Duodenal mucosa (tissue), 2 donors: ENCODE results near the gene FAM171A2.
A peak's percentile ranks its signal among the peaks of the same experiment; 100 is the strongest.
"Not testable (repeated sequence)": the region's sequence is repeated elsewhere in the genome, so short reads cannot be mapped to it uniquely, and the experiment has no call there.

Experiments
- H3K27ac ChIP-seq: one replicate; pipeline ENCODE4 v1.7.0; 2013; ENCODE audit warnings: low read depth, low read length
- H3K27me3 ChIP-seq, 2 donors: one replicate each; pipeline ENCODE4 v1.7.0; 2013; ENCODE audit warnings: low read length in 2 of 2, control low read depth in 1 of 2; ENCODE audit not compliant: insufficient read depth in 2 of 2, control insufficient read depth in 1 of 2
- H3K36me3 ChIP-seq, 2 donors: one replicate each; pipeline ENCODE4 v1.7.0; 2013; ENCODE audit warnings: low read length in 2 of 2, control low read depth in 1 of 2; ENCODE audit not compliant: insufficient read depth in 2 of 2, control insufficient read depth in 1 of 2
- H3K4me1 ChIP-seq, 2 donors: one replicate each; pipeline ENCODE4 v1.7.0; 2013; ENCODE audit warnings: low read length in 2 of 2, control low read depth in 1 of 2; ENCODE audit not compliant: insufficient read depth in 2 of 2, control insufficient read depth in 1 of 2
- H3K4me3 ChIP-seq, 2 donors: one replicate each; pipeline ENCODE4 v1.7.0; 2013; ENCODE audit warnings: low read length in 2 of 2, low read depth in 1 of 2
- H3K9ac ChIP-seq, 2 donors: one replicate each; pipeline ENCODE4 v1.7.0; 2013; ENCODE audit warnings: low read length in 2 of 2, low read depth in 1 of 2
- H3K9me3 ChIP-seq, 2 donors: one replicate each; pipeline ENCODE4 v1.7.0; 2013; ENCODE audit warnings: low read length in 2 of 2, control low read depth in 1 of 2; ENCODE audit not compliant: control insufficient read depth in 1 of 2

FAM171A2 gene

DNA sequence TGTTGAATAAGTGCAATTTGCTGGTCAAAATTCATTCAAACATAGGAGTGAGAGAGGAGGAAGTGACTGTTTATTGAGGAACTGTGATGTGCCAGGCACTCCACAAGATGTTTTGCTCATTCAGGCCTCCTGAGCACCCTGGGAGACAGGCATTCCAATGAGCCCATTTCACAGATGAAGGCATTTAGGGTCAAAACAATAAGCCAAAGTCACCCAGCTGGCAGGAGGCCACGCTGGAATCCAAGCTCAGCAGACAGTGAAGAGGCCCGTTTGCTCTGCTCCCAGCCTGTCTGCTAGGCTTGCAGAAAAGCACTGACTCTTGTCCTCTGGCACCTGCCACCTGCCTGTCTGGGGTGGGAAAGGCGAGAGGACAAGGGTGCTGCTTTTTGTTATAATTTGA lies 28.9 kb downstream of the FAM171A2 start:
- no peak overlapping the region for H3K4me3 ChIP-seq
- no peaks in the 10 kb centered on the region for H3K36me3 ChIP-seq
- peaks cover 0 to 3% of the 10 kb centered on the region in 2 donors for H3K4me1 ChIP-seq
- no peaks in the 10 kb centered on the region for H3K27me3 ChIP-seq
- H3K9me3 ChIP-seq = no peaks in the 10 kb centered on the region
- no peak overlapping the region for H3K9ac ChIP-seq
- no peak overlapping the region for H3K27ac ChIP-seq

DNA sequence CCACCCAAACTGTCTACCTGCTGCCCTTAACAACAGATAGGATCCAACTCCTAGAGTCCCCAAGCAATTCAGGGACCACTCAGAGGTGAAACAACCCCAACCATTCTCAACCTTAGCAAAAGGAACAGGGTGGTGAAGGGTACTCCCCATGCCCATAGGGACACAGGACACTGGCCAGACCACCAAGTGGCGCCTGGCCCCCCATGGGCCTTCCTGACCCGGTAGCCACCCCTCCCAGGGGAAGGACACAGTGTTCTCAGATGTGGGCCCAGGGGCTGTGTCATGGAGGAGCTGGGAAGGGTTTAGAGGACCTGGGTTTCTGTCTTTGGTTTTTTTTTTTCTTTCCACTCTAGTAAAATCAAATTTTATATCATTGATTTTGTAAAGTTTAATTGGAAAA lies 29.3 kb downstream of the FAM171A2 start:
- Histone ChIP-seq H3K4me1 (peaks cover 0 to 3% of the 10 kb centered on the region in 2 donors), H3K27me3 (no peaks in the 10 kb centered on the region), H3K9ac (no peak overlapping the region), H3K4me3 (no peak overlapping the region), H3K27ac (no peak overlapping the region), H3K9me3 (no peaks in the 10 kb centered on the region), H3K36me3 (no peaks in the 10 kb centered on the region)

DNA sequence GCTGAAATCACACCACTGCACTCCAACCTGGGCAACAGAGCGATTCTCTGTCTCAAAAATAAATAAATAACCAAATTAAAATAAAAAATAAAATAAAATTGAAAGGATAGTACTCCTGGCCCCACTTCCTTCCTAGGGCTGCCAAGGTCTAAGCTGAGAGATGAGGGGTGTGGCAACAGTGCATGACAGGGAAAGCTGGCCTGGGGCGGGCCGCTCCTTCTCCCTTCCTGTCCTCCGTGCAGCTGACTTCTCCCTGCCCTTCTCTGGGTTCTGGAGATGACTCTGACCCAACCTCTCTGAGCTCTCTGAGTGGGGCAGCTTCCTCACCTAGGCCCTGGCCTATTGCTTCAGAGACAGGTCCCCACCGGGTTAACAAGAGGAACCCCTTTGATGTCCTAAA lies 30.3 kb downstream of the FAM171A2 start:
- no peaks in the 10 kb centered on the region for H3K9me3 ChIP-seq
- H3K9ac ChIP-seq = no peak overlapping the region
- H3K4me3 ChIP-seq = no peak overlapping the region
- H3K27ac ChIP-seq = no peak overlapping the region
- no peaks in the 10 kb centered on the region for H3K36me3 ChIP-seq
- peaks cover 0 to 3% of the 10 kb centered on the region in 2 donors for H3K4me1 ChIP-seq
- no peaks in the 10 kb centered on the region for H3K27me3 ChIP-seq

DNA sequence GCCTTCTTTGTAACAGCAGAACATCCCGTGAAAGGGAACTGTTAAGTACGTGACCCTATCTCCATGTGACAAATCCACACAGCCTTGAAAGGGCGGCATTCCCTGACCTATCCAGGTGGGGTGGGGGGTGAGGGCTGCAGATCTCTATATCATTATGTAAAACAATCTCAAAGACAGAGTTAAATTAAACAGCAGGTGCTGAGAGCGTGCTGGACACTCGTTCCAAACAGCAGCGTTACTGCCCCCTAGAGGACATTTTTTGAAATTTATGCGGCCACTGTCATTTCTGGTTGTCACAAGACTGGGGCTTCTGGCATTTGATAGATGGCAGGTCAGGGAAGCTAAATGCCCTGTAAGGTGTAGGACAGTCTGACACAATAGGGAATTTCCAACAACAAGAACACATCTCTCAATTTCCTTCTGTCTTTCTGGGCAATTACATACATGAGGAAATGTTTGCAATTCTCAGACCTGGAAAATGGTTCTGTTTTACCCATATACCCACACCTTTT lies 32.3 kb downstream of the FAM171A2 start:
- H3K27me3 ChIP-seq = no peaks in the 10 kb centered on the region
- H3K4me1 ChIP-seq = peaks cover 0 to 3% of the 10 kb centered on the region in 2 donors
- no peaks in the 10 kb centered on the region for H3K36me3 ChIP-seq
- no peak overlapping the region for H3K27ac ChIP-seq
- H3K4me3 ChIP-seq = no peak overlapping the region
- no peak overlapping the region for H3K9ac ChIP-seq
- no peaks in the 10 kb centered on the region for H3K9me3 ChIP-seq

DNA sequence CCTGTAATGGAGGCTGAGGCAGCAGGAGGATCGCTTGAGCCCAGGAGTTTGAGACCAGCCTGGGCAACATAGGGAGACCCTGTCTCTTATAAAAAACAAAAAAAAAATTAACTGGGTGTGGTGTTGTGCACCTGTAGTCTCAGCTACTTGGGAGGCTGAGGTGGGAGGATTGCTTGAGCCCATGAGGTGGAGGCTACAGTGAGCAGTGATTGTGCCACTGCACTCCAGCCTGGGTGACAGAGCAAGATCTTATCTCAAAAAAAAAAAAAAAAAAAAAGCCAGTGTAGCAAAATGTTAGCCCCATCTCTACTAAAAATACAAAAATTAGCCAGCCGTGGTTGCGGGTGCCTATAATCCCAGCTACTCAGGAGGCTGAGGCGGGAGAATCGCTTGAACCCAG lies 33.4 kb downstream of the FAM171A2 start:
- H3K27me3 ChIP-seq, H3K36me3 ChIP-seq: not testable (repeated sequence)

DNA sequence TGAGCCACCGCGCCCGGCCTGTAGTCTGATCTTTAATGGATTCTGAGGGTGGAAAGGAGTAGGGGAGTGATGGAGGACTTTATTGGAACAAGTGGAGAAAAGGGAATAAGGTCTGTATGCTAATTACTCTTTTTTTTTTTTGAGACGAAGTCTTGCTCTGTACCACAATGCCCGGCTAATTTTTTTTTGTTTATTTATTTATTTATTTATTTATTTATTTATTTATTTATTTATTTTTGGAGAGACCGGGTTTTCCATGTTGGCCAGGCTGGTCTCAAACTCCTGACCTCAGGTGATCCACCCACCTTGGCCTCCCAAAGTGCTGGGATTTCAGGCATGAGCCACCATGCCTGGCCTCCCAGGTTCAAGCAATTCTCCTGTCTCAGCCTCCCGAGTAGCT lies 34.1 kb downstream of the FAM171A2 start:
- not testable (repeated sequence) for H3K9ac ChIP-seq, H3K27ac ChIP-seq, H3K9me3 ChIP-seq, H3K4me3 ChIP-seq, H3K36me3 ChIP-seq, H3K27me3 ChIP-seq, H3K4me1 ChIP-seq

More for the DNA sequence above, 33.4 kb downstream of the FAM171A2 start:
- not testable (repeated sequence) for H3K9me3 ChIP-seq, H3K4me1 ChIP-seq, H3K4me3 ChIP-seq, H3K9ac ChIP-seq, H3K27ac ChIP-seq

DNA sequence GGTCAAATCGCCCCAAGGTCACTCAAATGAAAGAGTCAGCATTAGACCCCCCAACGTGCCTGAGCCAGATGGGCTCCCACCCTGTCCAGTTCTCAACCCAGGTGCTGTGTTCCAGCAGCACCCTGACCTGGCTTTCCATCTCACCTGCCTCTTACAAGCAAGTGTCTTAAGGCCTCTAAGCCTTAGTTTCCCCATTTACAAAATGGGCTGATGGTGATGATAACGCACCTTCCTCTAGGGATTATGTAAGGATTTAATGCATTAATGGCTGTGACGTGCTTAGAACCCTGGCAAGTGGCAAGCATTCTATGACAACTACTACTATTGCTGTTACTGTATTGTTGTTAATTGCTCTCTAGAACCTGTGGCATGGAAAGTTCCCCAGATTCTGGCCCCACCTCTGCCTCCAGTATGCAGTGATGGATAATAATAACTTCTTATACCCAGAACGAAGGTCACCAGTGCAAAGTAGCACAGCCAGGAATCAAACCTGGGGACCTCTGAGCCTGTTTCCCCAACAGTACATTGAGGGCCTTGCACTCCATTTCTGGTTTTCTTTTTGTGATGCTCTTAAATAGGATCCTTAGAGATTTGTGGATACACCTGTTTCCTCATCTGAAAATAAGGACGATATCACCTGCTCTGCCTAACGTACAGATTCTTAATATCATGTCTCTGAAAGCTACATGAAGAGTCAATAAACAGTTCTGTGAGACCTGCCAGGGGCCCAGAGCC lies 35.8 kb downstream of the FAM171A2 start:
- Histone ChIP-seq H3K4me1 (peaks cover 7 to 11% of the 10 kb centered on the region in 2 donors), H3K27me3 (no peaks in the 10 kb centered on the region), H3K36me3 (no peaks in the 10 kb centered on the region), H3K4me3 (no peak overlapping the region), H3K9me3 (no peaks in the 10 kb centered on the region), H3K27ac (no peak overlapping the region), H3K9ac (no peak overlapping the region)

DNA sequence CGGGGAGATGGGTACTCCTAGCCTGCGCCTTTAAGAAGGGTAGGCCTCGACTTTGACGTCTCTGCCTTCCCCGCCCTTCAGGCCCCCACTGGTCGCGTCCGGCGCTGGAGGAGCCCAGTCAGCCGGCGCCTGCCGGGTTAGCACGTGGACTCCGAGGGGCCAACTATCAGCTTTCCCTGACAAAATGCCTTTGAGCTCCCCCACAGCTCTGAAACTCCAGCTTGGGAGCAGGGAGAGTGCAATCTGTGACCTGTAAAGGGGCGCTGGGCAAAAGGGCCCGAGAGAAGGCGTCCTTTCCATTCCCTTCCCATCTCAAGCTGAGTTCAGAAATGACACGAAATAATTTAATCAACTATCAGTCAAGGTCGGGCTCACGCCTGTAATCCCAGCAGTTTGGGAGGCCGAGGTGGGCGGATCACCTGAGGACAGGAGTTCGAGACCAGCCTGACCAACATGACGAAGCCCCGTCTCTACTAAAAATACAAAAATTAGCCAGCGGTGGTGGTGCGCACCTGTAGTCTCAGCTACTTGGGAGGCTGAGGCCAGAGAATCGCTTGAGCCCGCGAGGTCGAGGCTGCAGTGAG lies 36.7 kb downstream of the FAM171A2 start:
- H3K27me3 ChIP-seq = no peaks in the 10 kb centered on the region
- peaks cover 7 to 11% of the 10 kb centered on the region in 2 donors for H3K4me1 ChIP-seq
- H3K4me3 ChIP-seq = peak overlapping the region; percentile 28 to 56
- H3K27ac ChIP-seq = no peak overlapping the region
- no peak overlapping the region for H3K9ac ChIP-seq
- H3K36me3 ChIP-seq = peaks cover 0 to 6% of the 10 kb centered on the region in 2 donors
- no peaks in the 10 kb centered on the region for H3K9me3 ChIP-seq

DNA sequence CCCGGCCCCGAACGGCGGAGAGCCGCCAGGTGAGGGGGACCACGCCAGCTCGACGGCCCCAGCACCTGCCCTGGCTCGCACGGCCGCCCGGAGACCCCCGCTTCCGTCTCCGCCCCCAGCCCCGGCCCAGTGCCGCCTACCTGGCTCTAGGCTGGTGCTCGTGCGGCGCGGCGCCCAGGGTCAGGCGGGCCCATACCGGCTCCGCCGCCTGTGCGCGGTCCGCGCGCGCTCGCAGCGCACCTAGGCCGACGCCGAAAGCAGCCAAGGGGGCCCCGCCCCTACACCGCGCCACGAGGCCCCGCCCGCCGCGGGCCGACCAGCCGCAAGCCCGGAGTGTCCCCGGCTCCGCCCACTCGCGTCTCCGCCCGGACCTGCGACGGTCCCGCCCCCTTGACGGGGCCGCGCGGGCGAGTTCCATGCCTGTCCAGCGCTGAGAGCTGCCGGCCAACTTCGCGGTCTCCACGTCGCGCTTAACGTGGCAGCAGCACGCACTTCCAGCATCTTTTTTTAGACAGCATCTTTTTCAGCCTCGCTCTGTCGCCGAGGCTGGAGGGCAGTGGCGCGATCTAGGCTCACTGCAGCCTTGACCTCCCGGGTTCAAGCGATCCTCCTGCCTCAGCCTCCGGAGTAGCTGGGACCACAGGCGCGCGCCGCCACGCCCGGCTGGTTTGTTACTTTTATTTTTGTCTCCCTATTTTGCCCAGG lies 38.9 kb downstream of the FAM171A2 start, which contains the start of gene SLC25A39:
Gene SLC25A39, minus strand, starts transcription at position 253 of the 705 bp plus-strand sequence. CDS start 1,261 bp downstream, outside the sequence.
- Histone ChIP-seq H3K9ac (peak within 1 kb of the TSS; percentile 83 to 84), H3K4me1 (peaks cover 7 to 8% of the 10 kb centered on the region in 2 donors), H3K27ac (peak within 1 kb of the TSS; percentile 93), H3K36me3 (peaks cover 13 to 29% of the 10 kb centered on the region in 2 donors), H3K27me3 (no peaks in the 10 kb centered on the region), H3K9me3 (no peaks in the 10 kb centered on the region), H3K4me3 (peak within 1 kb of the TSS; percentile 89 to 91)

DNA sequence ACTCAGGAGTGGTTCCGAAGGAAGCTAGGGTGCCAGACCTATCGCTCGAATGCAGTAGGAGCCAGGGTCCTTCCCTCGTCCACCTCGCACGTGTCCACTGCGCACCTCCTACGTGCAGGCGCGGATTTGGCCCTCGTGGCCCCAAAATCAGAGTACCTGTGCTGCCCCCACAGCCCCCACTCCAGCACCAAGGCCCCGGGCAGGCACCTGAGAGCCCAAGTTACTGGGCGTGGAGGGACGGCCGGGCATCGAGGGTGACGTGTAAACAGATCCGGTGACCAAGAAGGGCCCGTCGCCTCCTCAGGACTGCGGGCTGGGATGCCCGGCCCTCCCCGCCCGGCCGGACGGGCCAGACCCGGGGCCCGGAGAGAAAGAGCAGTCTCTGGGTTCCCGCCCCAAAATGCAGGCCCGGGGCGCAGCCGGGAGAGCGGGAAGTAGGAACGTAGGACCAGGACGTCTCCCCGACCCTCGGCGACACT lies 39.5 kb downstream of the FAM171A2 start:
- Histone ChIP-seq H3K4me1 (peaks cover 7 to 8% of the 10 kb centered on the region in 2 donors), H3K4me3 (peak overlapping the region; percentile 89 to 91), H3K27me3 (no peaks in the 10 kb centered on the region), H3K9ac (peak overlapping the region; percentile 75 to 84), H3K27ac (peak overlapping the region; percentile 50), H3K36me3 (peaks cover 14 to 32% of the 10 kb centered on the region in 2 donors), H3K9me3 (no peaks in the 10 kb centered on the region)
